HG02870 (cell line): ENCODE measurements around the gene HOXB4.
A peak's percentile ranks its signal among the peaks of the same experiment; 100 is the strongest.

Experiments used
- ATAC-seq: cut with Tn5 transposase; IDR thresholded peaks from one replicate; pipeline ENCODE4 v1.9.1; 2021; ENCODE audit warnings: mild to moderate bottlenecking, moderate library complexity; ENCODE audit not compliant: unreplicated experiment

The HOXB4 gene

DNA sequence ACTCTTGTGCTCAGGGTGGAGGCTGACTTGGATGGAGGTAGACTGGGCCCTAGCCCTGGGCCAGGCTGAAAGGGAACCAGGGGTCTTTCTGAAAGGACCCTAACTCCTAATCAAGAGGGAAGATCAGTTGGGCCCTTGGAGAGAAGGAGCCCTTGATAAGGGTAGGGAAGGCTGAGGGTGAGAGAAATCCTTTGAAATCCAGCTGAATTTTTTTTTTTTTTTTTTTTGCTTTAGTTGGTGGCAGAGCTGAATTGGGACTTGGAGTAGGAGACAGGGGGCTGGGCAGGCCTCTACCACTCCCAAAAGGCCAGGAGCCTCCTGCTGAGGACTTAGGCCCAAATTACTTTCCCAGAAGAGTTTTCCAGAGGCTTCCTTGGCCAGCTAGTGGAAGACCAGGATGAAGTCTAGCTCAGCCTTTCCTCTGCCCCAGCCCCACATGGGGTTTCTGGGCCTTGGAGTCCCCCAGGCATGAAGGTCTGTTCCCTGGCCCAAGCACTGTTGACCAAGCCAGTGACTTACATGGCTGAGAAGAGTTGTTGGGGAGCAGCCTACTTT, 12.5 kb upstream of the HOXB4 start:
- ATAC-seq = no peak

DNA sequence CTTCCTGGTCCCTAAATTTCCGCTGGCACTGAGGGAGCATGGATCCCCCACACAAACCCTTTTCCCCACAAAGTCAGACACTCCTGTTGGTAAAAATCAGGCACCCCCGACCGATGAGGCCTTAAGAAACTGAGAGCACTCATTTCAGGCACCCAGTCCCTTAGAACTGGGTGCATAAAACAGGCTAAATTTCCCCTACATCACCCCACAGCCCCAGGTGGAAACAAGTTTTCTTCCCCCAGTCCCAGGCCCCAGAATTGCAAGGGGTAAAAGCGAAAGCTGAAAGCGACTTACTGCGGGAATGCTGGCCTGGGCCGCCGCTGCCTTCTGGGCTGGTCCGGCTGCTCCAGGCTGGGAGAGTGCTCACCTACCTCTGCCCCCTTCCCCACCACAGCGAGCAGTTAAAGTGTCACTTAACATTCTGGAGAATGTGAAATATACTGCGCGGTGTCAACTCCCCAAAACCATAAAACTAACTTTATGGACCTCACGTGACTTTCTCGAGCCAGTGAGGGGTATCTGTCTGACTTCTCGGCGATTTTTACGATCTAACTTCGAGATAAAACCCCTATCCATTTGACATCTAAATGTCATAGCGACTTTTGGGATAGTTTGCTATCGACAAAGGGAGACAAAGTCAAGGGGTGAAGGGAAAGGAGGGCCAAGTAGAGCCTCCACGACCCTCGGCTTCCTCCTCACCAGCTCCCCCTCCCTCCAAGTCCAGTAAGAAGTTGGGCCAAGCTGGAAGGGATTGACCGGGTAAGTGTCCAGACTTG, 11.9 kb upstream of the HOXB4 start, which contains the start of gene HOXB3:
HOXB3 (minus strand) TSS at position 411 of the 776 bp plus-strand sequence. CDS start 37,767 bp downstream, outside the sequence.
- ATAC-seq = no peak

DNA sequence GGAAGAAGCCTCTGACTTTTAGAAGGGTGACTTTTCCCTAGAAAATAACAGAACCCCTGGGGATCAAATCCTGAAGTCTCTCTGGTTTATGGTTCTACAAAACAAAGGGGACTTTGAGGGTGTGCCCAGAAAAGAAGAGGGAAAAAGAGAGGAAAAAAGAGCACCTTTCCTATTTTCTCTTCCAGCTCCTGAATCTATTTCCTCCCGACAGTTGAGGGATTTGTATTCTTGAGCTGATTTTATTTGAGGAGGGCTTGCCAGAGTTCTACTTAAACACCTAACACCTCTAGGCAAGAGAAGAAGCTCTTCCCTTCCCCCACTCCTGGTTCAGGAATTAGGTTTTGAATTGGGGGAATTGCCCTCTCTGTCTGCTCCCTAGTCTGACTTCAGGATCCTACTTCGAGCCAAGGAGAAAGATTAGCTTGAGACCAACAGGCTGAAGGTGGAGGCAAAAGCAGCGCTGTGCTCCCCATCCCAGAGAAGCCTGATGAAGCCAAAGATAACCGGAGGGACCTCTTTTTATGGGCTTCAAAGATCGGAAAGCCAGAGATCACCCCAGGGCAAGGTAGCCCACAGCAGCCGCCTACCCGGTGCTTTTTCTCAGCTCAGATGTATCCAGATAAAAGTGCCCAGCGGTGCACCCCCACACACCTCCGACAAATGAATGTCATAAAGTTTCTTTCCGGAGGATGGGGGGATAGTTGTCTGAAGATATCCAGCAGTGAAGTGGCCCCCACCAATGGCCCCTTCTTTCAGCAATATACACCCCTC, 11.1 kb upstream of the HOXB4 start:
- no peak for ATAC-seq

DNA sequence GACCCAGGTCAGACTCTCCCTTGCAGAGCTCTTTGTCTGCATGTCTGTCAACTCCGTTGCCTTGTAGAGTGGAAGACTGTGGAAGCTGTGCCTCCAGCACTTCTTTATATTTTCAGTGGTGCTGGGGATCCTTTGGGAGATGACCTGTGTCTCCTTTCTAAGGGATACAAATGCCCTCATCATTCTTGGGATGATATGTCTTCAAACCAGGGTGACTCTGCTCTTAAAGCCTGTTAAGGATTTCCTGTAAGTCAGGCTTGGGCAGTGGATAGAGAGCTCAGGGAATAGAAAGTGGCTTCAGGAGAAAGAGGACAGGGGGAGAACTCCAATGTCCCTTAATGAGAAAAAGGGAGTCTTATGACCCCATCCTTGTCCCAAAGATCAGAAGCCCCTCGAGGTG, 10.4 kb upstream of the HOXB4 start:
- ATAC-seq = no peak

DNA sequence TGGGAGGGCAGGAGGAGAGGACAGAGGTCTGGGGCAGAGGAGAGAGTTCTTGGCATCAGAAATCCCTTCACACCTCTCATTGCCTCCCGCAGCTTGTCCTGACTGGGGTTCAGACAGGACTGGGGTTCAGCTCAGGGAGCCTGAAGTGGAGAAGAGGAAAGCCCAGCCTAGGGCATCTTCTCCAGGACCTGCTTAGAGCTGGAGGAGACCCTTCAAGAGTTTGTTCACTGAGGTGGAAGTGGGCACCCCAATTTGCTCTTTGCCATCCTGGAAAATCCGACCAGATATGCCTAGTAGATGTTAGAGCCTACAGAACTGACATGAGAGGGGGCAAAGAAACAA, 9.9 kb upstream of the HOXB4 start:
- ATAC-seq = no peak

DNA sequence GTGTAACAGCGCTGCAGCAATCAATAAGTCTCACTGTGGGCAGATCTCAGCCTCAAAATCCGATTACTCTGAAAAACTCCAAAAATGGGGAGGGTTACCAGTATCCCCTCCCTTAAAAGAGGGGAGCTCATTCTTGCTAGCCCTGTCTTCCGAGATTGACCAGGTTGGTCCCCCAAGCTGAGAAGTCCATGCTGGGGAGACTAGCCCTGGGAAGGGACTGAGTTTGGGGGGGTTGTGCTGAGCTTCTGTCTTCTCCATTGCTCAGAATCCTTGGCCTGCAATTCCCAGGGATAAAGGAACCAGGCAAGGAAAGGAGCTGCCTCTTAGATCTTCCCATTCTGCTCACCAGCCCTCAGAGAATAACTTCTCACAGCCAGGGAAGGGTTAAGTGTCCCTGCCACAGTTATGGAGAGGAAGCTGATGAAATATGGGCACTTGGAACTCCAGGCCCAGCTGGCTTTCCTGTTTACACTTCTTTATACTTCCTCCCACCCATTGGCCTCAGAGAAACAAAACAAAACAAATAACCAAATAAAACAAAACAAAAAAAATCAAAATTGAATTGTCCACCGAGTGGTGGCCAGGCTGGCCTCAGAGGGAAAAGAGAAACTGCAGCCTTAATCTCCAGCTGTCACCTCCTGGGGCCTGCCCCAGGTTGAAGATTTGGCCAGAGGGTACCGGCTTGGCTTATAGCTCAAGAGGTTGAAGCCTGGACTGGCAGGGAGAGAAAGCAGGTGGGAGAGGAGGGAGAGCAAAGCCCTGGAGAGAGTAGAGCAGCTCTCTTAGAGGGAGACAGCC, 9.3 kb upstream of the HOXB4 start:
- no peak for ATAC-seq

DNA sequence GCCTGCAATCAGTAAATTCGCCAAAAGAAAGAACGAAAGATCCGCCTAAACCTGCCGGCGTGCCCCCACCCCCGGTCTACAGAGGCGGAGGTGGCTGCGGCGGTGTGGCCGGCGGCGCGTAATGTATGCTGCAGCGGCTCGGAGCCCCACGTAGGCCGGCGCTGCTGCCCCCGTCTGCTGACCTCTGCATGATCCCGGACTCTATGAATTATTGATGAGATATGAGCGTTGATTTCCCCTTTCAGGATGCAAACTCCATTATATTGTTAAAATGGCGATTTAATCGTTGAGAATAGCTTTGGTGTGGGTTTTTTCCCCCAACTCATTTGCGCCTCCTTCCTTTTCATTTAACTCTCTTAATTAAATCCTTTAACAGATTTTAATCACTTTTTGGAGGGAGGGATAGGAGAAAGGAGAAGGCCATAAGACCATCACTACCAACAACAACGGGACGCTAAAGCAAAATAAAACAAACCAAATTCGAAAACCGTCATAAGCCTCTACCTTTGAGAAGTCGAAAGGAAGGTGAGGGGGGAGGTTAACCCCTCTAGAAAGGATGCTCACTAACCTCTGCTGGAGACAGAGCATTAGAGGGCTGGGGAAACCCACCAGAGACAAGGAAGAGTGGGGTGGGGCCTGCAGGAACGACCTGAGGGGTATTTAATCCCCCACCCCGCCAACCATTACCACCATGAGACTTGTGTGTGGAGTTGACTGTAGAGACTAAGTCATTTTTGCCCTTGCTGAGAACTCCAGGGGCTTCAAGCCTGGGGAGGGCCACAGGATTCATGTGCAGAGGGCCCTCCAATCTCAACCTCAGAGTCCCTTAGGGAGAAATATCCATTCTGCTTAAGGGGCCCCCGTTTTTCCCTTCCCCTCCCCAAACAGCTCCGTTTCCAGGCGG, 8.5 kb upstream of the HOXB4 start:
- ATAC-seq = no peak

DNA sequence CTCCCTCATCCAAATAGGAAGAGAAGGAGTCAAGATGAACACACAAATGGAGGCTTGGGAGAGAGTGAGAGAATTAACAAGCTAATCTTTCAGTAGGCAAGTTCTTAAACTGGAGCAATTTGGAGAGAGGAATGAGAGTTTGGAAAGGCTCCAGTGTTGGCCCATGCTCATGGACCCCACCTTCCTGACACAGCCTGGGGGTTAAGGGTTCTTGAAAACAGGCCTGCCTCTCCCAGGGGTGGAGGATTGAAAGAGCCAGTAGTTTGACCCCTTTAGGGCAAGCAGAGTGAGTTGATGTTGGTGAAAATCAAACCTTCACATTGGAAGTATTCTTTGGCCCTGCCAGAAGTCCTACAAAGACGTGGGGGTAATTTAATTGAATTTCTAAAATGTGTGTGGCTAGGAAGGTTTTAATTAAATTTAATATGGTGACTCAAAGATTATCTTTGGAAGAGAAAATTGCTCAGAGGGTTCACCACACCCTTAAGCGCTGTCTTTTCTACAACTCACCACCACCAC, 6.1 kb upstream of the HOXB4 start:
- no peak for ATAC-seq

DNA sequence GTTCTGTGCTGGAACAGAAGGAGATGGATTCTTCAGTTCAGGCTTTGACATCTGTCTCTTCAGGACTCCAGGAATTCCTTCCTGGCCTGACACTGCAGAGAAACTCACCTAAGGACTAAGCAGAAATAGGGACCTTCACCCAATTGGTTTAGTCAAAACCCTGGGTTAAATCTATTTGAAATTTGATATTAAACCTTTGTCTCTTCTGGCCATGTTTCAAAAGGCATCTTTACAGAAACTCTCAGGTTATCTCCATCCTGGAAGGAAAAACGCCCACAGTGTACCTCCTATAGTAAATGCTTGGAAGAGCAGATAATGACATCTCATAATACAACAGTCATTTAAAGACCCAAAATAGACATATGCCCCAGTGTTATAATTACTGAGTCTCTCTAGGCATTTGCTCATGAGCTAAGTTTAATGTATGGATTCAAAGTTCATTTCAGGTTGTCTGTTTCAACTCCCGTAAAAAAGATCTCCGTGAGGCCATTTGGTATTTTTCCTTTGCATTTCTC, 5.6 kb upstream of the HOXB4 start:
- no peak for ATAC-seq

DNA sequence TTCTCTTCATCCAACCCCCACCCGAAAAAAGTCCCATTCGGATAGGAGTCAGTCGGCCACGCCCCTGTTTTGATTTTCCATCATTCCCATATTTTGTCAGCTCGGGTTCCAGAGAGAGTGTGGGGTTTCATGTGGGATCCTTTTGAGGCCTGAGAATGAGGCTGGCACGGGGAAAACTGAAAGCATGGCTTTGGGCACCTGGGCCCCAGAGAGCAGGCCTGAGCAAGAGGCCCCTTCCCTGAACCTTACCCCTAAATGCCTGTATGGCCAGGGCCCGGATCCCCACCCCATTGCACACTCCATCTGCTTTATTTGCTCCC, 4.6 kb upstream of the HOXB4 start:
- no peak for ATAC-seq

DNA sequence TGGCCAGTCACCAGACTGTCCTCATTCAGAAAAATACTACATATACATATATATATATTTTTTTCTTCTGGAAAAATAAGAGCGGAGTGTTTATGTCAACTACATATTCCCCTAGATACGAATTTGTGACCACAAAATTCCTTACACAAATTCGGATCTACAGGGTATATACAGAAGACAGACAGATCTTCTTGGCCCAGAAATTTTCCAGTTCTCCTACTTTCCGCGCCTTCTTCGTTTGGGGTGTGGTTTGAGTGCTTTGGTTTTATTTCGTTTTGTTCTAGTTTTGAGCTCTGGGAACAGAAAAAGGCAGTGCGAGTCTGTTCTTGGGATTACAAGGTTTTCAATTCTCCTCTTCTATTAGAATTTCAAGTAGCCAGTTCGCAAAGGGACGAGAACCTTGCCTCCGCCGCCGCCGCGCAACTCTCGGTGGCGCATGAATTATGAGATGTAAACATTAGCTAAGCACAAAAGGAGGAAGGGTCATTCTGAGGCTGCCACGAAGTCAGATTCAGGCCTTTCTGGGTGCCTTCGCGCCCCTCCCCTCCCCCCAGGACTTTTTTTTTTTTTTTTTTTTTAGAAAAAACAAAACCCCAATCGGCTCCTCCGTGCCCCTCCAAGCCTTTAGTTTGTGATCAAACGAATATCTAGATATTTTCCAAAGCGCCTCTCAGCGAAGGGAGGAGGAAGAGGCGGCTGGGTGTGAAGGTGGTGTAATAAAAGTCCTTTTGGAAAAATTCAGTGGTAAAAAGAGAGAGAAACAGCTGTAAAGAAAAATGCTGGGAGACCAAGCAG, 1.8 kb upstream of the HOXB4 start:
- ATAC-seq = no peak

DNA sequence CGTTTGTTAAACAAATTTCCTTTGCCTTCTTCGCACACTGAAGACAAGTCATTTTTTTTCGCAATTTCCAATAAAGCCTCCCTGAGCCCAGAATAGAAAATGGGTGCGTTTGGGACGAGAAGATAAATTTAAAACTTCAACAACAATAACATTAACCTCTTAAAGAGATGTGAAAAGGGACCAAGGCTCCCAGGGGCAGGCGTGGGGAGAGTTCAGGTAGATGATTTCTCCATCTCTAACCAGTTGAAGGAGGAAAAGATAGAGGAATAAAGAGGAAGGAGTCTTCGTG, 1.3 kb upstream of the HOXB4 start:
- ATAC-seq = no peak

DNA sequence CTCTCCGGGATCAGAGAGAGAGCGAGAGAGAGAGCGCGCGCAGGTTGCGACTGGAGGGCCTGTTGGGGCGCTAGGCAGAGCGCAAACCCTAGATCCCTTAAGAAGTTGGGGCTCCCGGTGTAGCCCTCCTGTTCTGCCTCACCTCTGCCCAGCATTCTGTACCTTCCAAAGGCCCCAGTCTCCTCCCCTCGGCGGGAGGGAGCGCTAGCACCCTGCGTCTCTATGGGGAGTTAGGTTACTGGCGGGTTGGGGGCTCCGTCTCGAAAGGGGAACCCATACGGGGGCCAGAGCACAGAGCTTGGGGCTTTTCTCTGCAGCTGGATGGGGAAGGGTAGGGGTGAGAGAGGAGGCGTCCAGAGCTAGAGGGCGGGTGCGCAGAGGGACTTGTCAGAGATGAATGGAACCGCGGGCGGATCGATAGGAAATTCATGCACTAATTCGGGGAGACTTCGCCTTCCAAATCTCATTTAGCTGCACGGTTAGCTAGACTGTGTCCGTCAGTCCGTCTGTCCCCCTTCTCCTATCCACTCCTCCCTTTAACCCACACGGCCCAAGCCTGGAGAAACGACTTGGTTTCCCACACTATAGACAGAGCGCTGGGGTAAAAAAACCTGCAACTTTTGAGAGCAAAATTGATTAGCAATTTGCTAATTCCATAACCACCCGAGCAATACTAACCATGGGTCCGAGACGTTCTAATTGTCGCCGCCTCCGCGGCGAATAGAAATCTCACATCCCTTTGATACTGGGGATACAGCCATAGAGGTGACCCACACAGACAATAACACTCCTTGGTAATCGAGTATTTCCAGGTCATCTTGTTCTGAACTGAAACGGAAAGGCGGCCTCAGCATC, 693 bp upstream of the HOXB4 start:
- ATAC-seq = peak; percentile 22

DNA sequence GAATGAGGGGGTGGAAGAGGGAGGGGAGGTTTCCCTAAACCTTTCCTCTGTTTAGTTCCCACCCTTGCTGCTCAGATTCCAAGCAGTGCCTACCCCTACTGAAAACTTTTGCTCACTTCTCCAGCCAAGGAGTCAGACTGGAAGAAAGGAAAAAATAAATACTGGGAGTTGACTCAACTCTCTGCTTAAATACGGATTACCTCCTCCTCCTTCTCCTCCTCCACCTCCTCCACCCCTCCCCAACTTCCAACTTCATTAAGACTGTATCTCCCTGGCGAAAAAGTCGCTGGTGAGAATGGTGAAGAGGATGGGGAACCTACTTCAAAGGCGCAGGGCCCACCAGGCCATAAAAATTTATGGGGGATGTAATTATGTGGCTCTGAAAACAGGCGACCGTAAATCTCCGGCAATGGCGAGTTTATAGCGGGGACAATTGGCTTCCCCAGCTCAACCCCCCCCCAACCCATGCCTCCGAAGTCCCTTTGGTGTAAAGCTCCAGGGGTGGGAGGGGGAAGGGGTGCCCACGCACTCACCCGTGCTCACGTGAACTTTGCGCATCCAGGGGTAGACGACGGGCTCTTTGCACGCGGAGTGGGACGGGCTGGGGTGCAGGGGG, 712 bp downstream of the HOXB4 start:
- no peak for ATAC-seq

DNA sequence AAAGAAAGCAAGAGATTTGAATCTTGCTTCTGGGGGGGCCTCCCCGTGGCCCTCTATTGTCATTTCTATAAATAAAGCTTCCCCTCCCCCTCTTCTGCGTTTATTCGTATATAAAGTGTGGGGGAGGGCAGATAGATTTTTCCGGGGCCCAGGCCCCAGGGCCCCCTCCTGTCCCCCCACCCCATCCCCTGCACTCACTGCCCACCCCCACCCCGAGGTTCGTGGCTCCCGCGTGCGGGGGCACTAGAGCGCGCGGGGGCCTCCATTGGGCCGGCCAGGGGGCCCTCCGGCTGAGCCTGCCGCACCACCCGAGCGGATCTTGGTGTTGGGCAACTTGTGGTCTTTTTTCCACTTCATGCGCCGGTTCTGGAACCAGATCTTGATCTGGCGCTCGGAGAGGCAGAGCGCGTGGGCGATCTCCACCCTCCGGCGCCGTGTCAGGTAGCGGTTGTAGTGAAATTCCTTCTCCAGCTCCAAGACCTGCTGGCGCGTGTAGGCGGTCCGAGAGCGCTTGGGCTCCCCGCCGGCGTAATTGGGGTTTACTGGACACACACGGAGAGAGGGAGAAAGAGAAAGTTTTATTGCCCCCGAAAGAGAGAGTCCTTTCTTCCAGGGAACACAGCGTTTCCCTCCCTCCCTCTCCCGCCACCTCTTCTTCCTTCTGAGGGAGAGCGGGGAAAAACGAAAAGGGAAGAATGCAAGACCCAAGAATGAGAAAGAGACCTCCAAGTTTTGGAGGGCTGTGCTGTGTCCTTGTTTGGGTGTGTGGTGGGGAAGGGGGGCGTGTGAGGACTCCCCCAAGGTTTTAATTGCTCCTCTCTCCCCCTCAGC, 1.5 kb downstream of the HOXB4 start:
- no peak for ATAC-seq

DNA sequence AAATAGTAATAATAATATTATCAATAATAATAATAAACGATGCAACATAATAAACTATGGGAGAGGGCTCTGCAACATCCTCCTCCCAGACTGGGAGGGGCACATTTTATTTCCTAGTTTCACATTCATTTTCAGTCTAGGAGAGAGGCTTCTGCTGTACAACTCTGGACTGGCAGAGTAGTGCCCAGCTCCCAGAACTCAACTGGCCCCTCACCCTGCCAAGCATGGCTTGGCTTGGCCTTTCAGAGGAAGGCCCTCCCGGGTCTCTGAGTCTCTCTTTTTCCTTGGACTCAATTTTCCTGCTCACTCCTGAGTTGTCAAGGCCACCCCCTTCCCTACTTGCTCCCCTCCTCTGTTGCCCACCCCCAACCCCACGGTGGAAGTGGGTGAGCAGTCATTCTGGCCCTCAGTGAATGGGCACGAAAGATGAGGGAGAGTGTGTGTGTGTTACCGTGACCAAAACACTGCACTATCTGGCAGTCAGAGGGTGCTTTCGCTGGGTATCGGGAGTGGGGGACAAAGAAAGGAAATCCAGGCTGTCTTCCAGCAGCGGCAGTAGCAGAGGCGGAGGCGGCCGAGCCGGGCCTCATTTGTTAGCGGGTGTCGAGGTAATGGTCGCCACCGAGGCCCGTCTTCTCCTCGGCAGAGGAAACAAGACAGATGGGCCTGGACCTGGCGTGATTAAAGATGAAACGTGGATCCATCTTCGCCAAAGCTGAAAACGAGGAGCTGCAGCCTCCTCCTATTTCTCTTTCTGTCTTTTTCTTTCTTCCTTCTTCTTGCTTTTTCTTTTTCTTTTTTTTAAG, 2.3 kb downstream of the HOXB4 start:
- no peak for ATAC-seq
